ENCODE results near the gene FAF1.
"Not testable (repeated sequence)": the region's sequence is repeated elsewhere in the genome, so short reads cannot be mapped to it uniquely, and the experiment has no call there.

The FAF1 gene

DNA sequence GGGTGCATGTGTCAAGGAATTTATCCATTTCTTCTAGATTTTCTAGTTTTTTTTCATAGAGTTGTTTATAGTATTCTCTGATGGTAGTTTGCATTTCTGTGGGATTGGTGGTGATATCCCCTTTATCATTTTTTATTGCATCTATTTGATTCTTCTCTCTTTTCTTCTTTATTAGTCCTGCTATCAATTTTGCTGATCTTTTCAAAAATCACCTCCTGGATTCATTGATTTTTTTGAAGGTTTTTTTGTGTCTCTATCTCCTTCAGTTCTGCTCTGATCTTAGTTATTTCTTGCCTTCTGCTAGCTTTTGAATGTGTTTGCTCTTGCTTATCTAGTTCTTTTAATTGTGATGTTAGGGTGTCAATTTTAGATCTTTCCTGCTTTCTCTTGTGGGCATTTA is 52.5 kb downstream of the FAF1 start:
- not testable (repeated sequence) for DNase-seq (ENCODE audit: low spot score)

- not testable (repeated sequence) for DNase-seq (ENCODE audit: low spot score)
Measured at GRCh38 chr1:50906050-50906449, 54.0 kb downstream of the FAF1 start.

GRCh38 chr1:50902419-50902818 is 57.6 kb downstream of the FAF1 start:
- no peak for DNase-seq (ENCODE audit: low spot score)

DNA sequence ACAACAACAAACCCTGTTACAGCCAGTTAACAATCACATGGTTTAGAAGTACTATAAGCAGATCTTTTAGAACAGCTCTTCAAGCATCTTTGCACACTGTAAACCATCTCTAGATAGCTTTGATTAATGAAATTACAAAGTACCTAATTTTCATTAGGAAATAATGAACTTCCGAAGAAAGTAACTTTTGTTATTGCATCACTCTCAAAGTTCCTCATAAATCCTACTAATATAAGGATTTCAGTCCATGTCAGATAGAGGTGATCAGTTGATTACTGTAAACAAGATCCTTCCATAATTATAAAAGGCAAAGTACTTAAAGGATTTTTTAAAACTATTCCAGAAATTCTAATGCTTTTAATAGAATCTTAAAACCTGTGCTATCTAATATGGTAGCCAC is 58.2 kb downstream of the FAF1 start:
- no peak for DNase-seq (ENCODE audit: low spot score)

DNA sequence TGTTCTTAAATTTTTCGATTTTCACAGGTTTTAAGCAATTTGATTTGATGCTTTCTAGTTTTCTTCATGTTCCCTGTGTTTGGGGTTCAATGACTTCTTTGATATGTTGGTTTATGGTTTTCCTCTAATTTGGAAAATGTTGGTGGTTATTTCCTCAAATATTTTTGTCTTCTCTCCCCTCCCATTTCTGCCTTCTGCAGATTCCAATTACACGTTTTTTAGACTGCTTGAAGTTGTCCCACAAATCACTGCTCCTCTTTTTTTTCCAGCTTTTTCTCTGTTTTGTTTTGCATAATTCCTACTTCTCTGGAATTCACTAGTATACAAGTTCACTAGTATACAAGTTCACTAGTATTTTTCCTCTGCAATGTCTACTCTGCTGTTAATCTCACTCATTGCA is 61.3 kb downstream of the FAF1 start:
- DNase-seq (ENCODE audit: low spot score) = no peak

DNA sequence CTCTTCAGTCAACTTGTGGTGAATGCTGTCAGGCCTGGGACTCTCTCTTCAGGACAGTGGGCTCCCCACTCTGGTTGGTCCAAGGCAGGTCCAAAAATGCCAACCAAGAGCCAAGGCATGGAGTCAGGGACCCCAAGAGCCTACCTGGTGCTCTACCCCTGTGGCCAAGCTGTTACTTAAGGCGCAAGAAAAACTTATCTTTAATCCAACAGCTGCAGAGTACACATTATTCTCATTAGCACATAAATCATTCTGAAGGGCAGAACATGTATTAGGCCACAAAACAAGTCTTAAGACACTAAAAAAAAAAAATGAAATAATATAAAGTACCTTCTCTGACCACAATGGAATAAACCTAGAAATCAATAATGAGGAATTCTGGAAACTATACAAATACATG is 65.7 kb downstream of the FAF1 start:
- DNase-seq (ENCODE audit: low spot score) = no peak

GRCh38 chr1:50893466-50893865 is 66.6 kb downstream of the FAF1 start:
- no peak for DNase-seq (ENCODE audit: low spot score)

- DNase-seq (ENCODE audit: low spot score) = not testable (repeated sequence)
Measured at GRCh38 chr1:50887555-50887954, 72.5 kb downstream of the FAF1 start.

GRCh38 chr1:50880373-50880772 is 79.7 kb downstream of the FAF1 start:
- no peak for DNase-seq (ENCODE audit: low spot score)

GRCh38 chr1:50879137-50879536 is 80.9 kb downstream of the FAF1 start:
- DNase-seq (ENCODE audit: low spot score) = no peak

GRCh38 chr1:50878434-50878833 is 81.6 kb downstream of the FAF1 start:
- no peak for DNase-seq (ENCODE audit: low spot score)

DNA sequence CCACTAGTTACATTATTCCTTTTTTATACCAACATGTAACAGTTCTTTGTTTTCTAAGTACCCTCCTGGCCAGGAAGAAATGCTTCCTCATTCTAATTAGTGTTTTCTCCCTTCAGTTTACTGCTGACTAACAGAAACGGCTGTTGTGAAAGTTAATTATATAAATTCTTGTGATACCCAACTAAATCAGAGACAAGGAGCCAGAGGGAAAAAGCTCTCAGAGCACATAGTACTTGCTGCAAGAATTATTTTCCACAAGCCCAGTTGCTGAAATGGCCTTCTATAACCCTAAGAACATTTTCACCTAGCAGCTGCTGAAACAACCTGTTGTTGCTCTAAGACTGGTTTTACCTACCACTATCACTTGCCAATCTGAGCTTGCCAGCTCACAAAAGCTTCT is 82.4 kb downstream of the FAF1 start:
- no peak for DNase-seq (ENCODE audit: low spot score)

DNA sequence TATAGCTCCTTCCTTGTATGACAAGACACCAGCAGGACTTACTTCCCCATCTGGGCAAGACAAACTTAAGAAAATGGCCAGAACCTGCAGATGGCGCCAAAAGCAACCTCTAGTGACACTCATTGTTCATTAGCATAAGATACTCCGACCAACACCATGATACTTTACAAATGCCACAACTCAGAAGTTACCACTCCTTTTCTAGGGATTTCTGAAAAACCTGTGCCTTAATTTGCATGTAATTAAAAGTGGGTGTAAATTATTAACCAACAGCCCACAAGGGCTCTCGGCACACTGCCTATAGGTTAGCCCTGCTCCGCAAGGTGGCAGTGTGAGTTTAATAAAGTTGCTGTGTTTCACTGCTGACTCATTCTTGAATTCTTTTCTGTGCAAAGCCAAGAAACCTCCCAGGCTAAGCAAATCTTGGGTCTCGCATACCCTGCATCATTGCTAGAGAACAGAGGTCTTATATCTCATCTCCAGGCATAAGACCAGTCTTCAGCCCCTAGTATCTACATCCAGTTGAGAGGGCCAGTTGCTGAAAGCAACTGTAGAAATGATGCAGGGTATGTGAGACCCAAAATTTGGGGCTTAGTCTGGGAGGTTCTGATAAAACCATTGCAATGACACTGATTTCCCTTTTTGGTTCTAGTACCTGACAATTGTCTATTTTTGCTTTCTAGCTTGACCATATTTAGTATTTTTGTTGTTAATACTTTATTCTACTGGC is 86.4 kb downstream of the FAF1 start:
- peak; percentile 64 for DNase-seq (ENCODE audit: low spot score)

GRCh38 chr1:50864845-50865244 is 95.2 kb downstream of the FAF1 start:
- DNase-seq (ENCODE audit: low spot score) = not testable (repeated sequence)

DNA sequence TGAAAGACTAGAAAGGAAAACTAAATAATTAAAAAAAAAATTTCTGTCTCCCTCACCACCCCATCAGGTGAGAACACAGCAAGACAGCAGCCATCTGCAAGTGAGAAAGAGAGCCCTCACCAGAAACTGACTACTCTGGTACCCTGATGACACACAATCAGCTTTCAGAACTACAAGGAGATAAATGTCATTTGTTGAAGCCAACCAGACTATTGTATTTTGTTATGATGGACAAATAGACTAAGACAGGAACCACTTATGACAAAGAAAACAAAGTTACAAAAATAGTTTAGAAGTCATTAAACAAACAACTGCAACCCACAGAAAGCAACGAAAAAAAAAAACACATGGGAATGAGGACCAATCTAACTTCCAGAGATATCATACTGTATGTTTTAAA is 98.3 kb downstream of the FAF1 start:
- no peak for DNase-seq (ENCODE audit: low spot score)

DNA sequence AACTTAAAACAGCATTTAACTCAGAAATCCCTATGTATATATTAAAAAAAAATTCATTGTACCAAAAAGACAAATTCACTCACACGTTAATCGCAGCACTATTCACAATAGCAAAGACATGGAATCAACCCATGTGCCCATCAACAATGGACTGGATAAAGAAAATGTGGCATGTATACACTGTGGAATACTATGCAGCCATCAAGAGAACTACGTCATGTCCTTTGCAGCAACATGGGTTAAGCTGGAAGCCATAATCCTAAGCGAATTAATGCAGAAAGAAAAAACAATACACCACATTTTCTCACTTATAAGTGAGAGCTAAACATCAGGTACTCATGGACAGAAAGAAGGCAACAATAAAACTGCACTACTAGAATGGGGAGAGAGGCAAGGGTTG is 99.4 kb downstream of the FAF1 start:
- no peak for DNase-seq (ENCODE audit: low spot score)

GRCh38 chr1:50860256-50860655 is 99.8 kb downstream of the FAF1 start:
- no peak for DNase-seq (ENCODE audit: low spot score)

DNA sequence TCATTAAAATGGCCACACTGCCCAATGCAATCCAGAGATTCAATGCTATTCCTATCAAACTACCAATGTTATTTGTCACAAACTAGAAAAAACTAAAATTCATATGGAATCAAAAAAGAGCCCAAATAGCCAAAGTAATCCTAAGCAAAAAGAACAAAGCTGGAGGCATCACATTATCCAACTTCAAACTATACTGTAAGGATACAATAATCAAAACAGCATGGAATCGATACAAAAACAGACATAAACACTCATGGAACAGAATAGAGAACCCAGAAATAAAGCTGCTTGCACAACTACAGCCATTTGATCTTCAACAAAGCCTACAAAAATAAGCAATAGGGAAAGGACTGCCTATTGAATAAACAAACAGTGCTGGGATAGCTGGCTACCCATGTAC is 100.4 kb downstream of the FAF1 start:
- no peak for DNase-seq (ENCODE audit: low spot score)

GRCh38 chr1:50858761-50859160 is 101.3 kb downstream of the FAF1 start:
- DNase-seq (ENCODE audit: low spot score) = no peak

GRCh38 chr1:50857702-50858101 is 102.4 kb downstream of the FAF1 start:
- DNase-seq (ENCODE audit: low spot score) = no peak

DNA sequence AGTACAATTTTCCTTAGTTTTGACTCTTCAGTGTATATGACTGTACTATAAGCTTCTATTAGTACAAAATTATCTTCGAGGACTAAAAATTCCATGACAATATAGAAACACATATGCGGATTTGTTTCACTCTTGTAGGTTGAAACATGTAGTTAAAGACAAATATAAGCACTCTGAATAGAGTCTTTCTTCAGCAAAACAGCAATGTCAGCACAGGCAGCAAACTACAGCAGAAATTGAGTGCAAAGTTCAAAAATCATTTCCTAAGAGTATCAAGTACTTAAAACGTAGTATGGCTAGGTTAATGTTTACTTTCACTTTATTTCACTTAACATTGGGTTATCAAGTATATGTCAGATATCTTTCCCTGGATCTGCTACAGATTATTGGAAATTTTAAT is 106.7 kb downstream of the FAF1 start:
- no peak for DNase-seq (ENCODE audit: low spot score)

GRCh38 chr1:50852889-50853288 is 107.2 kb downstream of the FAF1 start:
- no peak for DNase-seq (ENCODE audit: low spot score)

- DNase-seq (ENCODE audit: low spot score) = no peak
Measured at GRCh38 chr1:50851466-50851865, 108.6 kb downstream of the FAF1 start.

GRCh38 chr1:50851034-50851433 is 109.0 kb downstream of the FAF1 start:
- DNase-seq (ENCODE audit: low spot score) = no peak

DNA sequence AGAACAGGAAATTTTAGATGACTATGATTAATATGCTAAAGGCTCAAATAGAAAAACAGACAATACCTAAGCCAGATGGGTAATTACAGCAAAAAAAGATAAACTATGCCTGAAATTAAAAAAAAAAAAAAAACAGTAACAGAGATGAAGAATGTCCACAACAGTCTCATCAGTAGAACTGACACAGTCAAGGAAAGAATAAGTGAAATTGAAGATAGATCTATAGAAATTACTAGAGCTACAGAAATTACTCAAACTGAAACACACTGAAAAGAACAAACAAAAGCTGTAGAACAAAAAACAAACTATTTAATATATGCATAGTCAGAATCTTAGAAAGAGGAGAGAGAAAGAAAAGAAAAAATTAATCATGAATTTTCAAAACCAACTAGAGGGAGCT is 112.8 kb downstream of the FAF1 start:
- DNase-seq (ENCODE audit: low spot score) = no peak

Measured in CD4-positive, alpha-beta T cell treated with Interleukin-15 for 4 hours (primary cell).